K562 (cell line): ENCODE measurements around the gene ARL3. TPM values are rescaled to one million over a fixed set of nuclear protein-coding genes. Genes with fewer than 3 reads are reported as not detected.

ENCODE experiments used
- ADNP ChIP-seq: fragments of 200-800 bp; sonication (Bioruptor generic); IDR thresholded peaks from 2 replicates; pipeline ENCODE4 v1.6.1; 2016; ENCODE audit warnings: missing genetic modification characterization, missing compliant biosample characterization
- CEBPZ ChIP-seq: fragments of 150-350 bp; IDR thresholded peaks from 2 replicates; pipeline ENCODE4 v1.6.1; 2014; ENCODE audit warnings: low read depth, mild to moderate bottlenecking, low read length, borderline replicate concordance
- CGGBP1 ChIP-seq: fragments of 250-450 bp; sonication (Bioruptor Pico); IDR thresholded peaks from 2 replicates; pipeline ENCODE4 v1.9.0; 2021; ENCODE audit warnings: mild to moderate bottlenecking
- E2F8 ChIP-seq: fragments of 450-650 bp; IDR thresholded peaks from 2 replicates; pipeline ENCODE4 v1.7.1; 2018; ENCODE audit warnings: mild to moderate bottlenecking, low read depth; ENCODE audit not compliant: partially characterized antibody
- HDAC1 ChIP-seq, 2 experiments: fragments of 450-650 bp; IDR thresholded peaks; 2 replicates each; pipeline ENCODE4 v1.6.1; 2016 to 2017; ENCODE audit warnings: inconsistent platforms in 1 of 2, mild to moderate bottlenecking in 1 of 2, moderate library complexity in 1 of 2
- MIER1 ChIP-seq: fragments of 450-650 bp; IDR thresholded peaks from 2 replicates; pipeline ENCODE4 v1.6.1; 2016; ENCODE audit warnings: antibody characterized with exemption, mild to moderate bottlenecking, low read depth
- POLR2A ChIP-seq: fragments of 450-650 bp; conservative IDR thresholded peaks from 2 replicates; pipeline ENCODE4 v1.6.1; 2016
- RBM14 ChIP-seq: fragments of 200-400 bp; formaldehyde crosslinking; IDR thresholded peaks from 2 replicates; pipeline ENCODE4 v1.6.1; 2018; ENCODE audit warnings: low read depth, mild to moderate bottlenecking, low read length, moderate library complexity, borderline replicate concordance; ENCODE audit not compliant: insufficient read depth
- ZBTB40 ChIP-seq, 2 experiments: fragments of 450-650 bp in 1 of 2; sonication (generic) in 1 of 2; formaldehyde crosslinking in 1 of 2; IDR thresholded peaks; 2 replicates each; pipeline versions ENCODE4 v1.7.1 to v1.9.0; 2016 to 2022; ENCODE audit warnings: inconsistent platforms in 1 of 2, mild to moderate bottlenecking in 1 of 2, missing genetic modification reagents in 1 of 2
- ZNF124 ChIP-seq: sonication (generic); formaldehyde crosslinking; IDR thresholded peaks from 2 replicates; pipeline ENCODE4 v1.8.1; 2022; ENCODE audit warnings: missing genetic modification reagents
- polyA plus RNA-seq, 8 experiments: library from polyadenylated mRNA; depleted of rRNA in 4 of 8; stranded (reverse) in 5 of 8; unstranded in 3 of 8; fragments of >200 nt; fragmentation: Nextera tagmentation in 2 of 8; fragmentation: Illumina TruSeq in 1 of 8; extraction: Ambion mirVana in 2 of 8; extraction: Trizol in 1 of 8; gene quantifications; 2 replicates each; pipeline versions ENCODE4 v1.2.1 to v1.2.3, GENCODE V29; 2011 to 2014; ENCODE audit warnings: inconsistent platforms in 1 of 8, missing spikeins in 1 of 8
- total RNA-seq, 7 experiments: library from RNA; depleted of rRNA in 6 of 7; stranded (reverse); fragments of >200 nt in 6 of 7; fragmentation: Illumina TruSeq in 2 of 7; extraction: Trizol in 2 of 7; gene quantifications; 2 replicates each; pipeline versions ENCODE4 v1.2.1 to v1.2.3, GENCODE V29; 2011 to 2021; ENCODE audit warnings: low replicate concordance in 1 of 7

Gene ARL3
- total and polyA plus RNA-seq, 9 of the 15 experiments (the other 6 are each of a cell fraction or from before 2014, with no cell fraction given), result 2.9 to 8.9 (median 4.8) TPM

GRCh38 chr10:102743588-102744373, 29.6 kb upstream of the ARL3 start, which contains the start of gene WBP1L (continued):
- TF ChIP-seq CGGBP1 (CRISPR knock-in tag), result no peak
- TF ChIP-seq CEBPZ, result peak; percentile 82; the same call in 1 of the 2 replicates
- no peak for TF ChIP-seq RBM14
- peak; percentile 90 for TF ChIP-seq ZBTB40 (IDR thresholded peaks at IDR 0.05)
- TF ChIP-seq ZBTB40 (CRISPR knock-in tag; IDR thresholded peaks at IDR 0.05), result no peak
- peak; percentile 94 for TF ChIP-seq E2F8
- 0 out of 4 replicates have a peak, but pooled peaks of 1 of the 2 experiments have one; percentile 73 for TF ChIP-seq HDAC1 (IDR thresholded peaks at IDR 0.05)
- TF ChIP-seq MIER1, result 0 out of 2 replicates have a peak, but pooled peaks have one; percentile 43
- TF ChIP-seq ADNP (tag), result no peak
- peak; percentile 78 for TF ChIP-seq POLR2A
- no peak for TF ChIP-seq ZNF124 (CRISPR knock-in tag)
